PC-9 (cell line): ENCODE measurements around the gene GALNT9. TPM values are rescaled to one million over a fixed set of nuclear protein-coding genes. Genes with fewer than 3 reads are reported as not detected.

ENCODE experiments used
- BruUV-seq: library from RNA; stranded (reverse); fragments of 400-500 nt; replicated peaks from 2 replicates; lab custom pipeline; 2021; lab: Mats Ljungman, UMichigan
- CTCF ChIA-PET: fragments of 300-600 bp; sonication (Branson Sonifier 250); formaldehyde crosslinking; loops from one replicate; lab custom pipeline; 2022; ENCODE audit warnings: antibody characterized with exemption; lab: Charles Lee
- POLR2A ChIA-PET: fragments of 300-600 bp; sonication (Branson Sonifier 250); formaldehyde crosslinking; loops from one replicate; lab custom pipeline; 2022; ENCODE audit warnings: antibody characterized with exemption; ENCODE audit not compliant: unreplicated experiment; lab: Charles Lee
- DNase-seq, 2 experiments: peaks; one replicate each; pipeline versions ENCODE4 v3.0.0 to v3.0.0-alpha.2; 2015 to 2022; ENCODE audit warnings: mixed read lengths in 1 of 2
- H2AFZ ChIP-seq: fragments of 200-600 bp; sonication (generic); 2 replicates; pipeline ENCODE4 v1.8.1; 2017; ENCODE audit warnings: antibody characterized with exemption
- H3F3A ChIP-seq: fragments of 200-600 bp; sonication (generic); 2 replicates; pipeline ENCODE4 v1.8.1; 2017; ENCODE audit warnings: antibody characterized with exemption, mild to moderate bottlenecking, low read depth; ENCODE audit not compliant: insufficient read depth
- H3K27ac ChIP-seq: fragments of 200-600 bp; sonication (generic); 2 replicates; pipeline ENCODE4 v1.6.1; 2016; ENCODE audit warnings: mixed run types
- H3K27me3 ChIP-seq: fragments of 200-600 bp; sonication (generic); 2 replicates; pipeline ENCODE4 v1.6.1; 2016; ENCODE audit warnings: low read depth, mixed run types; ENCODE audit not compliant: insufficient read depth
- H3K36me3 ChIP-seq: fragments of 200-600 bp; sonication (generic); 2 replicates; pipeline ENCODE4 v1.6.1; 2016; ENCODE audit warnings: low read depth, mixed run types
- H3K4me1 ChIP-seq: fragments of 200-600 bp; sonication (generic); replicated peaks from 2 replicates; pipeline ENCODE4 v1.6.1; 2016; ENCODE audit warnings: mixed run types; ENCODE audit not compliant: insufficient read depth
- H3K4me2 ChIP-seq: fragments of 200-600 bp; sonication (generic); 2 replicates; pipeline ENCODE4 v1.6.1; 2017; ENCODE audit warnings: mixed run types
- H3K4me3 ChIP-seq: fragments of 200-600 bp; sonication (generic); 2 replicates; pipeline ENCODE4 v1.6.1; 2016; ENCODE audit warnings: mixed run types
- H3K79me2 ChIP-seq: fragments of 200-600 bp; sonication (generic); 2 replicates; pipeline ENCODE4 v1.6.1; 2017; ENCODE audit warnings: low read depth, mixed run types
- H3K9me2 ChIP-seq: fragments of 200-600 bp; sonication (generic); 2 replicates; pipeline ENCODE4 v1.8.1; 2017; ENCODE audit warnings: mild to moderate bottlenecking; ENCODE audit not compliant: insufficient read depth
- H3K9me3 ChIP-seq: fragments of 200-600 bp; sonication (generic); 2 replicates; pipeline ENCODE4 v1.8.1; 2016; ENCODE audit warnings: low read depth; ENCODE audit not compliant: insufficient read depth
- H4K20me1 ChIP-seq: fragments of 200-600 bp; sonication (generic); 2 replicates; pipeline ENCODE4 v1.8.1; 2017; ENCODE audit not compliant: insufficient read depth
- EZH2 ChIP-seq: fragments of 200-600 bp; sonication (generic); IDR thresholded peaks from 2 replicates; pipeline ENCODE4 v1.8.0; 2017; ENCODE audit warnings: antibody characterized with exemption, low read depth
- intact Hi-C: fragments of 100-400 bp; cut with micrococcal nuclease; formaldehyde crosslinking; loops from one replicate; pipeline ENCODE4 v1.10.0; 2022; ENCODE audit not compliant: unreplicated experiment
- total RNA-seq: library from RNA; stranded (reverse); gene quantifications from 2 replicates; pipeline ENCODE4 v1.2.3, GENCODE V29; 2021
- TF ChIP-seq, protein P1 (sequence below): fragments of 200-600 bp; sonication (generic); conservative IDR thresholded peaks from 2 replicates; pipeline ENCODE4 v1.6.1; 2017; ENCODE audit warnings: mixed run types, antibody characterized with exemption, mild to moderate bottlenecking, moderate library complexity

The GALNT9 gene
- total RNA-seq, 1 experiment from 2014 or later: 11.2 TPM

DNA sequence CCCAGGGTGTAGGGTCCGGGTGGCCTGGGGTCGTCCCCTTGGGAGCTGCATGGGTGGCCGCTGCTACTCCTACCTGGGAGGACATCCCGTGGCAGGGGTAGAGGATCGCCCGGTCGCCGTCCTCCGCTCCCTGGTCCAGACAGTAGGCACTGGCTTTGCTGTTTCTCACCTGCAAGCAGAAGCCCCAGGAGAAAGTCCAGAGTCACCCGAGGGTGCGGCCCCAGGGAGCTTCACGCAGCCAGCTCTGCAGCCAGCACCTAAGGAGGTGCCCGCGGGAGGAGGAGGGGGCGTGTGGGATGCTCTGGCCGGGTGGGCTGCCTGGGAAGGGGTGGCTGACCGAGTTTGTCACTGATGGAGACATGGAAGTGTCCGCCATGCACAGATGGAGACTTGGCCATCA lies 130.3 kb downstream of the GALNT9 start:
- Histone ChIP-seq H3K4me2 (no peak overlapping the region), H3K79me2 (no peaks in the 10 kb centered on the region), H4K20me1 (0 out of 2 replicates have a peak, but pooled peaks cover 3% of the 10 kb centered on the region), H3K4me3 (no peak overlapping the region), H2AFZ (no peak overlapping the region), H3K4me1 (no peaks in the 10 kb centered on the region), H3K27ac (no peak overlapping the region), H3K9me2 (no peaks in the 10 kb centered on the region), H3K9me3 (no peaks in the 10 kb centered on the region), H3F3A (no peaks in the 10 kb centered on the region), H3K36me3 (no peaks in the 10 kb centered on the region), H3K27me3 (peaks cover 100% of the 10 kb centered on the region)
- CTCF ChIA-PET: no interaction called here
- POLR2A ChIA-PET: no interaction called here
- TF ChIP-seq EZH2: no peak
- TF ChIP-seq, protein P1, sequence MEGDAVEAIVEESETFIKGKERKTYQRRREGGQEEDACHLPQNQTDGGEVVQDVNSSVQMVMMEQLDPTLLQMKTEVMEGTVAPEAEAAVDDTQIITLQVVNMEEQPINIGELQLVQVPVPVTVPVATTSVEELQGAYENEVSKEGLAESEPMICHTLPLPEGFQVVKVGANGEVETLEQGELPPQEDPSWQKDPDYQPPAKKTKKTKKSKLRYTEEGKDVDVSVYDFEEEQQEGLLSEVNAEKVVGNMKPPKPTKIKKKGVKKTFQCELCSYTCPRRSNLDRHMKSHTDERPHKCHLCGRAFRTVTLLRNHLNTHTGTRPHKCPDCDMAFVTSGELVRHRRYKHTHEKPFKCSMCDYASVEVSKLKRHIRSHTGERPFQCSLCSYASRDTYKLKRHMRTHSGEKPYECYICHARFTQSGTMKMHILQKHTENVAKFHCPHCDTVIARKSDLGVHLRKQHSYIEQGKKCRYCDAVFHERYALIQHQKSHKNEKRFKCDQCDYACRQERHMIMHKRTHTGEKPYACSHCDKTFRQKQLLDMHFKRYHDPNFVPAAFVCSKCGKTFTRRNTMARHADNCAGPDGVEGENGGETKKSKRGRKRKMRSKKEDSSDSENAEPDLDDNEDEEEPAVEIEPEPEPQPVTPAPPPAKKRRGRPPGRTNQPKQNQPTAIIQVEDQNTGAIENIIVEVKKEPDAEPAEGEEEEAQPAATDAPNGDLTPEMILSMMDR: no peak
- no TSS peak for BruUV-seq
- intact Hi-C loops: no loop called here
- DNase-seq: no peak

DNA sequence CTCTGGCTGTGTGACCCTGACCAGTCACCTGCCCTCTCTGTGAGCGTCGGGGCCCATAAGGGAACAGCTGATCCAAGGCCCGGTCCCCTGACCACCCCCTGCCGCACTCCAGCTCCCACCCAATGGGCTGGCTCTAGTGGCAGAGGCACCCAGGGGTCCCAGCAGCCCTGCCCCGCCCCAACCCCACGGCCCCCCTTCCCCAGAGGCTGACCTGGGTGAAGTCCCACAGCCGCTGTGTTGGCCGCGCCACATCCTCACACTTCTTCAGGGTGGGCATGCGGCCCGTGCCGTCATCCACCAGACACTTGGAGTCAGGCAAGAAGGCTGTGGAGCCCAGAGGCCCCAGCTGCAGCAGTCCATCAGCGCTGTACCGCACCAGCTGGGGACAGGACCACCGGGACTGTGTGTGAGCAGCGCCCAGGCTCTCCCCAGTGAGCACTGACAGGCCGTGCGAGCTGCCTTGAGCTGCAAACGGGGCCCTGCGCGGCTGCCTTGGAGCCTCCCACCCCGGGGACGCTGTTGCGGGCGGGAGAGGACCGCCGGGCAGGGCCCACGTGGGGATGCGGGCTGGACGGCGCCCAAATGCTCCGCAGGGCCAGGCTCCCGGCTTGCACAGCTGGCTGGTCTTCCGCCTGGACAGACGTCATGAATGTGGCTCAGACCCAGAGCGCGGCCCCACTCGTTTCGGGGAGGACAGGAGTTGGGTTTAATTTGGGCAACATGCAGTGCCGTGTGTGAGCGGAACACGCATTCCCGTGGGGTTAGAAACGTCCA lies 131.6 kb downstream of the GALNT9 start:
- BruUV-seq: no TSS peak
- H3K4me2 ChIP-seq: no peak overlapping the region
- 0 out of 2 replicates have a peak, but pooled peaks have one; percentile 59 for TF ChIP-seq EZH2
- TF ChIP-seq, protein P1: no peak
- no peak for DNase-seq
- peaks cover 100% of the 10 kb centered on the region for H3K27me3 ChIP-seq
- intact Hi-C loops: no loop called here
- H3F3A ChIP-seq: no peaks in the 10 kb centered on the region
- H3K79me2 ChIP-seq: no peaks in the 10 kb centered on the region
- H3K9me2 ChIP-seq: no peaks in the 10 kb centered on the region
- no peak overlapping the region for H2AFZ ChIP-seq
- CTCF ChIA-PET: no interaction called here
- no peaks in the 10 kb centered on the region for H3K9me3 ChIP-seq
- POLR2A ChIA-PET: no interaction called here
- no peaks in the 10 kb centered on the region for H3K36me3 ChIP-seq
- H3K4me3 ChIP-seq: no peak overlapping the region
- H3K27ac ChIP-seq: no peak overlapping the region
- H3K4me1 ChIP-seq: no peaks in the 10 kb centered on the region
- H4K20me1 ChIP-seq: 0 out of 2 replicates have a peak, but pooled peaks cover 3% of the 10 kb centered on the region

DNA sequence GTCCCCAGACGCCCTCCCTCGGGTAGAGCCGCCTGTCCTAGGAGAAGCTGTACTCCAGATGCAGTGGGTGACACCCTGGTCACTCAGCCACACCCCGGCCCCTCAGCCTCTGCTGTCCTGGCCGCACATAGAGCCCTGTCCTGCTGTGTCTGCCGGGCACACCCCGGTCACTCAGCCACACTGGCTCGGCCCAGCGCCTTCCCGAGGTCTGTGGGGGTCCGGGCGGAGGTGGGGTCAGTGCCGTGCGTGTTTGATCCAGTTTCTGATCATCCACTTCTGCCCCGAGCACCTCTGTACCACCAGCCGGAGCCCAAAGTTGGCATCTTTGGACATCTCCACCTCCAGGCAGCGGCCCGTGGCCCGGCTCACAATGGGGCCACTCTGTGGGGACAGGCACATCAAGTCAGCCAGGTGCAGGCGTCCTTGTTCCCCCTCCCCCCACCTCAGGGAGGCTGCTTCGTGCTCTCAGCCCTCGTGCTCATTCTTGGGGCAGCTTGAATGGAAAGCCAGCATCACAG lies 132.5 kb downstream of the GALNT9 start:
- H3K27ac ChIP-seq: no peak overlapping the region
- no peaks in the 10 kb centered on the region for H3K36me3 ChIP-seq
- no peak for TF ChIP-seq EZH2
- TF ChIP-seq, protein P1: no peak
- BruUV-seq: no TSS peak
- H3K9me3 ChIP-seq: no peaks in the 10 kb centered on the region
- H3K9me2 ChIP-seq: no peaks in the 10 kb centered on the region
- DNase-seq: no peak
- CTCF ChIA-PET: no interaction called here
- intact Hi-C loops: no loop called here
- H3K4me3 ChIP-seq: no peak overlapping the region
- H2AFZ ChIP-seq: no peak overlapping the region
- H3F3A ChIP-seq: no peaks in the 10 kb centered on the region
- H3K4me2 ChIP-seq: no peak overlapping the region
- no peaks in the 10 kb centered on the region for H3K79me2 ChIP-seq
- peaks cover 100% of the 10 kb centered on the region for H3K27me3 ChIP-seq
- H4K20me1 ChIP-seq: 0 out of 2 replicates have a peak, but pooled peaks cover 3% of the 10 kb centered on the region
- POLR2A ChIA-PET: no interaction called here
- no peaks in the 10 kb centered on the region for H3K4me1 ChIP-seq
